Fibroblast of mammary gland (primary cell): ENCODE results near the gene MYO7B.
A peak's percentile ranks its signal among the peaks of the same experiment; 100 is the strongest.
"Not testable (repeated sequence)": the region's sequence is repeated elsewhere in the genome, so short reads cannot be mapped to it uniquely, and the experiment has no call there.

ENCODE experiments used
- DNase-seq: peaks from one replicate; pipeline ENCODE4 v3.0.0-alpha.2; 2010; ENCODE audit warnings: low read depth
- H3K4me3 ChIP-seq: 2 replicates; pipeline ENCODE4 v1.5.1; 2011; ENCODE audit warnings: low read depth, mild to moderate bottlenecking, low read length, moderate library complexity; ENCODE audit not compliant: control insufficient read depth
- CTCF ChIP-seq: conservative IDR thresholded peaks from 2 replicates; pipeline ENCODE4 v1.5.1; 2011; ENCODE audit warnings: low read depth, low read length, inconsistent platforms; ENCODE audit not compliant: control insufficient read depth, insufficient read depth

The MYO7B gene

GRCh38 chr2:127537644-127538043 lies 2.2 kb downstream of the MYO7B start:
- TF ChIP-seq CTCF = no peak
- no peak overlapping the region for H3K4me3 ChIP-seq
- DNase-seq = no peak

- no peak for TF ChIP-seq CTCF
These were observed 6.3 kb downstream of the MYO7B start for GRCh38 chr2:127541809-127542208.

GRCh38 chr2:127542231-127542630 lies 6.7 kb downstream of the MYO7B start:
- no peak overlapping the region for H3K4me3 ChIP-seq
- no peak for TF ChIP-seq CTCF
- DNase-seq = no peak

More at GRCh38 chr2:127541809-127542208, 6.3 kb downstream of the MYO7B start:
- peak; percentile 19 for DNase-seq
- H3K4me3 ChIP-seq = no peak overlapping the region

GRCh38 chr2:127543013-127543501 lies 7.6 kb downstream of the MYO7B start:
- not testable (repeated sequence) for H3K4me3 ChIP-seq, DNase-seq

- TF ChIP-seq CTCF = no peak
- no peak for DNase-seq
- no peak overlapping the region for H3K4me3 ChIP-seq
These were observed 9.7 kb downstream of the MYO7B start for GRCh38 chr2:127545189-127545588.

- no peak overlapping the region for H3K4me3 ChIP-seq
- no peak for TF ChIP-seq CTCF
- no peak for DNase-seq
These were observed 10.3 kb downstream of the MYO7B start for GRCh38 chr2:127545796-127546195.

GRCh38 chr2:127546797-127547196 lies 11.3 kb downstream of the MYO7B start:
- no peak overlapping the region for H3K4me3 ChIP-seq
- no peak for DNase-seq
- TF ChIP-seq CTCF = no peak
